GM18909 (cell line): ENCODE results near the gene ARL15.

Experiments
- ATAC-seq: cut with Tn5 transposase; IDR thresholded peaks from one replicate; pipeline ENCODE4 v1.9.1; 2021; ENCODE audit warnings: mild to moderate bottlenecking; ENCODE audit not compliant: unreplicated experiment, poor library complexity

ARL15 gene

DNA sequence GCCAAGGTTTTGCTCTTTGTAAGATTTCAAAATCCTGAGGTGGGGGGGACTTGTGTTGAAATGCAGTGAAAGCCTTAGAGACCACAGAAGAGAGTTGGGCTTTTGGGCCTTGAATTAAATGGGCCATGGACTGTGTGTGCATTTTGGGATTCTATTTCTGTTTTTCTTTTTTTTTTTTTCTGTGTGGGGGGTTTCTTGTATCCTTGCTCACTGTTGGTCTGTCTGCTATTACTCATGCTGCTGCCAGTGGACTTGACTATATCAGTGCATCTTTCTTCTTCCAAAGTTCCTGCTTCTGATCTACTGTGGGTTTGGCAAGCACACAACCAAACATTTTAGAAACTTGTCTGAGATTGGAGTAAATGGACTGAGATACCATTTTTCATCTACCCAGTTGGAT lies 344.9 kb downstream of the ARL15 start:
- ATAC-seq = no peak

- no peak for ATAC-seq
Observed at GRCh38 chr5:53963958-53964357, 346.4 kb downstream of the ARL15 start.

- no peak for ATAC-seq
Observed at GRCh38 chr5:53962306-53962705, 348.1 kb downstream of the ARL15 start.

GRCh38 chr5:53956632-53957031 lies 353.7 kb downstream of the ARL15 start:
- no peak for ATAC-seq

- ATAC-seq = no peak
Observed at GRCh38 chr5:53956196-53956595, 354.2 kb downstream of the ARL15 start.

DNA sequence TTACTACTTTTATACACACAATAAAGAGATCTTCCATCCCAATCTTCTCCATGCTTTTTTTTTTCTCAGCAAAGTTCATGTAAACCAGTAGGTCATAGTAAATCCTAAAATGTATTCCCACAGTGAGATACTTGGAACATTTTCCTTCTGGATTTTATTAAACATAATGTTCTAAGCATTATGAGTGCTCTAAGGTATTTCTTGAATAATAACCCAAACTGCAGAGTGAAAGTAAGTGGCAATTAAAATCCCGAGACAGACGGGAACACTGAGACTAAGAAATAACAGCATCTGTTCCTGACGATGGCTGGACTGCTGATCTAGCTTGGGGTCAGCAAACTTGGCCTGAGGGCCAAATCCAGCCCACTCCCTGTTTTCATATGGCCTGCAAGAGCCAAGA lies 359.8 kb downstream of the ARL15 start:
- ATAC-seq = no peak

DNA sequence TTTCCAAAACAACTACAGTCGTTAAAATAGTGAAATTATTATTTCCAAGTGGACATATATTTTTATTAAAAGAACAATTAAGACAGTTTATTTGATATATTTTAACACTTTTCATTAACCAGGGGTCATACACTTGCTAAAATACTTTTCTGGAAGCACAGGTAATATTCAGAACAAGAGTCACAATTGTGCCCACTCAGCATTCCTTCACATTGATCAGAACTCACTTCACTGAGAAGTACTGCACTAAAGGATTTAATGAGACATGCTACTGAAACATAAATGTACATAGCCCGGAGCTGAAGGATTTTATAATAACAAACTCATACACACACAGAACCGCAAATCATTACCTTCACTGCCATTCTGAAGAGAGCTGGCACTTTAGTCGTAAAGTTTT lies 361.8 kb downstream of the ARL15 start:
- no peak for ATAC-seq

DNA sequence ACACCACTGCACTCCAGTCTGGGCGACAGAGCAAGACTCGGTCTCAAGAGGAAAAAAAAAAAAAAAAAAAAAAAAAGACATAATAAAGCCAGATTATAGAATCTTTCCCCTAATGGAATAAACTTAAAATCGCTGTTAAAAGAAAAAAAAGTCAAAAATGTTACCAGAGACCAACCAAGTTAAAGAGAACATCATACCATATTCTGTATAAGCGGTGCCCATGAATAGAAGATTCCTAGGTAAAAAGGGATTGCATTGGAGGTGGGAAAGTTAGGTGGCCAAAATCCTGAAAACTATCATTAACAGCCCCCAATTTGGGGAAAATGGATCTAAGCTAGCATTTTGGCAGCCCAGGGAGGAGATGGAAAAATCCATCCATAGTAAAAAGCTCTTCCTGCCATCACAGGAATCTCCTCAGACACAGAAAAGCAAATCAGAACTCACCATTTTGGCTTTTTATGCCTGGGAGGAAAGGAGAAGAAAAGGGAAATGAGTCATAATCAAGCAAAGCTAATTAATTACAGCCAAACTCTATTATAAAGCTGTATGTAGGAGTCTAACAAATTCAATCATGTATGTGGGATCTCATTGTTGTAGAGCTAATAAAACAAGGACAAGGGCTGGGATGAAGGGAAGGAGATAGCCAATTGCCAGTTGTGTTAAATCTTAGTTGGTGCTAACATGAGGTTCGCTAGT lies 363.8 kb downstream of the ARL15 start:
- ATAC-seq = no peak

GRCh38 chr5:53944981-53945380 lies 365.4 kb downstream of the ARL15 start:
- ATAC-seq = no peak

GRCh38 chr5:53943938-53944337 lies 366.4 kb downstream of the ARL15 start:
- no peak for ATAC-seq

- ATAC-seq = no peak
Observed at GRCh38 chr5:53942724-53943123, 367.6 kb downstream of the ARL15 start.

GRCh38 chr5:53940921-53941320 lies 369.5 kb downstream of the ARL15 start:
- no peak for ATAC-seq

DNA sequence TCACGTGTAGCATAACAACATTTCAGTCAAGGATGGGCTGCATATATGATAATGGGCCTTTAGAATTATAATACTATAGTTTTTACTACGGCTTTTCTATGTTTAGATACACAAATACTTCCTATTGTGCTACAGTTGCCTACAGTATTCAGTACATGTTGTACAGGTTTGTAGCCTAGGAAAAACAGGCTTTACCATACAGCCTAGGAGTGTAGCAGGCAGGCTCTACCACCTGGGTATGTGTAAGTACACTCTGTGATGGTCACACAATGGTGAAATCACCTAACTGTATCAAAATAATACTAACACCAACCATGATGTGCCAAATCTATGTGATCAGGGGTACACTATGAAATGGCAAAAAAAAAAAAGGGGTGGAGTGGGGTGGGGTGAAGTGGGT lies 372.9 kb downstream of the ARL15 start:
- no peak for ATAC-seq

GRCh38 chr5:53936481-53937352 lies 373.7 kb downstream of the ARL15 start:
- ATAC-seq = no peak

DNA sequence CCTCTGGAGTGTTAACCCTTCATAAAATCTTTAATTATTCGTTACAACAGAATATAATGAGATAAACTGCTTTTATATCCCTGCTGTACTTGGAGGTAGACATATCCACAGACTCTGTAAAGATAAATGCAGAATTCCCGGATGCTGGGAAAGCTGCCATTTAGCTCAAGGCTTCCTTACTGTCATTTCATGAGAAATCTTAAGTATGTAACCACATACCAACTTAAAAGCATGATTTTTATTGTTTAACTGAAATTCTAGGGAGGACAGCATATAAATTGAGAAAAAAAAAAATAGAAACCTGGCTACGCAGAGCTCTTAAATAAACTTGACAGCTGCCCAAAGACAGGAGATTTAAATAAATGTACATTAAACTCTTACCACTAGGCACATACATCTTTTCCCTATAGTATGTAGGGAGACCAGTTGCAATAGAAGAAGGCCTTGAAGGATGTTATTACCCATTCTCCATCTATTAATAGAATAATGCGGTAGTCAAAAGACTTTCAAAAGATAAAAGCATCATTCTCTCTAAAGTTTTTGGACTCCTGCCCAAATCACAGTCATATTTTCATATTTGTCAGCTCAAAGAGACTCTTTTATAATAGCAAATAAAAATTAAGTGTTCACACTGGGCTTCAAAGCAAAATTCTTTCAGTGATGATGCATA lies 376.1 kb downstream of the ARL15 start:
- no peak for ATAC-seq

DNA sequence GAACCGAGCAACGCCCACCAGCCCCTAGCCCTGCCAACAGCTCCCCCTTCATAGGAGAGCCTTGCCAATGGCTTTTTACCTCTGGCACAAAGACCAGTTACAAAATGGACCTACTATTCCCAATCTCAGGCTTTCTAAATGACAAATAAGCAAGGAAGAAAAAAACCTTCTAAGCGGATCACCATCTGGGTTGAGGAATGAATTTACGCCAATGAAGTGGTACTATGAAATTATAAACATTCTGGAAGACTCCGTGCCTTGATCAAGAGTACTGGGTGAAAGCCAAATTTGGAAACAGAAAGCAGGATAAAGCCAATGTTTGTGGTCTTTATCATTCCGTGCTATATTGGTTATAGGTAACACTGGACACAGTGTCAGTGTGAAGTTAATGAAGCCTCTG lies 378.0 kb downstream of the ARL15 start:
- no peak for ATAC-seq

DNA sequence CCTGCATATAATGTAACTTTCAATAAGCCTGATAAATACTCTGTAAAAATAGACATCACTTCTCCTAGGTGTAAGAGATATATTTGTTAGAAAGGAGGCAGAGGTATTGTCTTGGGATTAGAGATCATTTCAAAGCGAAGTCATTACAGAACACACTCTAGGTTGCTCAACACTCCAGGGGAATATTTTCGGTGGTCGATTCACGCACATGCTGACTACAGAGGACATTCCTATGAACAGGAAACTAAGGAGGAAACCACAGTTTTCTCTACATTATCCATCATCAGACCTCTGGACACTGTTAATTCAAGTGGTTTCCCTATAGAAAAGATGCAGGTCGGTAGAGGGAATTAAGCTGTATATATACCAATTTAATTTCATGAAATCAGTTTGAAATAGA lies 379.9 kb downstream of the ARL15 start:
- no peak for ATAC-seq

GRCh38 chr5:53929570-53929969 lies 380.8 kb downstream of the ARL15 start:
- ATAC-seq = no peak

GRCh38 chr5:53929152-53929551 lies 381.2 kb downstream of the ARL15 start:
- ATAC-seq = no peak

GRCh38 chr5:53928641-53929040 lies 381.7 kb downstream of the ARL15 start:
- no peak for ATAC-seq

GRCh38 chr5:53927668-53928247 lies 382.6 kb downstream of the ARL15 start:
- no peak for ATAC-seq
